CD4-positive, alpha-beta T cell (primary cell): ENCODE results near the gene PDK2. TPM values are rescaled to one million over a fixed set of nuclear protein-coding genes. Genes with fewer than 3 reads are reported as not detected.

Source experiments
- ATAC-seq: fragments of 200-7000 bp; cut with Tn5 transposase; one replicate; pipeline ENCODE4 v1.10.0; 2022; ENCODE audit warnings: mild to moderate bottlenecking; ENCODE audit not compliant: poor library complexity
- CTCF ChIA-PET: fragments of 350-600 bp; sonication (Branson Sonifier 250); formaldehyde crosslinking; loops from one replicate; lab custom pipeline; 2021; ENCODE audit warnings: antibody characterized with exemption, inconsistent platforms; lab: Charles Lee
- POLR2A ChIA-PET: fragments of 350-600 bp; sonication (Branson Sonifier 250); formaldehyde crosslinking; loops from one replicate; lab custom pipeline; 2021; ENCODE audit warnings: antibody characterized with exemption, inconsistent platforms; lab: Charles Lee
- DNase-seq, 14 experiments: peaks; one replicate each; pipeline ENCODE4 v3.0.0-alpha.2; 2013 to 2020; ENCODE audit warnings: mixed read lengths in 2 of 14
- H3K27ac ChIP-seq, 2 donors: one replicate each; pipeline versions ENCODE4 v1.5.1 to v1.7.0; 2013; ENCODE audit warnings: low read length in 2 of 2, low read depth in 1 of 2, mild to moderate bottlenecking in 1 of 2
- H3K27me3 ChIP-seq, 2 experiments: 1 replicate in 1 of 2; 2 replicates in 1 of 2; pipeline versions ENCODE4 v1.6.1 to v1.7.0; 2013; ENCODE audit warnings: low read length in 2 of 2, control low read depth in 1 of 2, mild to moderate bottlenecking in 1 of 2, moderate library complexity in 1 of 2; ENCODE audit not compliant: insufficient read depth in 2 of 2, control insufficient read depth in 1 of 2
- H3K36me3 ChIP-seq: one replicate; pipeline ENCODE4 v1.6.1; 2013; ENCODE audit warnings: low read length, control low read depth; ENCODE audit not compliant: insufficient read depth
- H3K4me1 ChIP-seq: one replicate; pipeline ENCODE4 v1.6.1; 2013; ENCODE audit warnings: low read length, control low read depth; ENCODE audit not compliant: insufficient read depth
- H3K4me3 ChIP-seq: one replicate; pipeline ENCODE4 v1.5.1; 2013; ENCODE audit warnings: mild to moderate bottlenecking, low read length, moderate library complexity
- H3K9me3 ChIP-seq, 2 experiments: 1 replicate in 1 of 2; 2 replicates in 1 of 2; pipeline versions ENCODE4 v1.6.1 to v1.7.0; 2013; ENCODE audit warnings: low read length in 2 of 2, mild to moderate bottlenecking in 2 of 2, control low read depth in 1 of 2, moderate library complexity in 1 of 2; ENCODE audit not compliant: control insufficient read depth in 1 of 2, insufficient read depth in 1 of 2
- H3K27ac Mint-ChIP-seq: one replicate; pipeline ENCODE4 v1.8.0; 2020; ENCODE audit warnings: mixed read lengths
- H3K27me3 Mint-ChIP-seq: one replicate; pipeline ENCODE4 v1.8.0; 2021; ENCODE audit warnings: mixed read lengths
- H3K36me3 Mint-ChIP-seq: one replicate; pipeline ENCODE4 v1.8.0; 2021; ENCODE audit warnings: low read depth, mixed read lengths
- H3K4me1 Mint-ChIP-seq: one replicate; pipeline ENCODE4 v1.8.0; 2021; ENCODE audit warnings: low read depth, mixed read lengths
- H3K4me3 Mint-ChIP-seq: one replicate; pipeline ENCODE4 v1.8.0; 2020; ENCODE audit warnings: mild to moderate bottlenecking, mixed read lengths
- H3K9me3 Mint-ChIP-seq: one replicate; pipeline ENCODE4 v1.8.0; 2020; ENCODE audit warnings: mixed read lengths
- intact Hi-C, 2 experiments: fragments of 100-400 bp; cut with DNase I in 1 of 2; cut with micrococcal nuclease in 1 of 2; formaldehyde crosslinking; loops; one replicate each; pipeline versions ENCODE4 v1.15.1 to v1.9.0; 2023 to 2025; cut with DNase I, micrococcal nuclease
- total RNA-seq, 174 experiments: library from RNA in 2 of 174; stranded (reverse) in 2 of 174; gene quantifications; one replicate each; pipeline ENCODE4 v1.2.3 and lab custom pipeline; 2021 to 2026
- TF ChIP-seq, protein P1 (sequence below): fragments of 200-600 bp; IDR thresholded peaks from one replicate; pipeline ENCODE4 v1.8.0; 2022; ENCODE audit warnings: antibody characterized with exemption, mild to moderate bottlenecking

Gene PDK2
- total RNA-seq, 2 experiments from 2014 or later = 8.7 to 10.1 TPM

DNA sequence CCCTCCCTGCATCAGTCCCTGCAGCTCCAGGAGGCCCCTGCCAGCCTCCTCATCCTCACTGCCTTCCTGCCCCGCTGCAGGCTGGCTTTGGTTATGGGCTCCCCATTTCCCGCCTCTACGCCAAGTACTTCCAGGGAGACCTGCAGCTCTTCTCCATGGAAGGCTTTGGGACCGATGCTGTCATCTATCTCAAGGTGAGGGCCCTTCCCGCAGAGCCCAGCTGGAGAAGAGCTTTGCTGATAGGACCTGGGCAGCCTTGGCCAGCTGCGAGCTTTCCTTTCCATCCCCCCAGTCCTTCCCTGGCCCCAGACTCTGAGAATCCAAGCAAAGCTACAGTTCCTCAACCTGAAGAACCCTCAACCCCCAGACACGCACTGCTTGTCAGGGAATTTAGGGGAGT lies 14.1 kb downstream of the PDK2 start:
- Histone ChIP-seq H3K4me3 (no peak overlapping the region), H3K9me3 (no peaks in the 10 kb centered on the region), H3K27ac (no peak overlapping the region), H3K36me3 (peaks cover 41% of the 10 kb centered on the region), H3K27me3 (no peaks in the 10 kb centered on the region), H3K4me1 (no peaks in the 10 kb centered on the region)
- no peak overlapping the region for H3K4me3 Mint-ChIP-seq
- H3K36me3 Mint-ChIP-seq = peaks cover 38% of the 10 kb centered on the region
- ChIA-PET CTCF (interaction anchor here (1.7 kb wide), 1 partner anchor 15 kb away, joined by 3 read pairs; no protein-coding TSS in a partner anchor), POLR2A (no interaction called here)
- DNase-seq = no peak
- intact Hi-C loops = no loop called here
- H3K4me1 Mint-ChIP-seq = no peaks in the 10 kb centered on the region
- no peaks in the 10 kb centered on the region for H3K9me3 Mint-ChIP-seq
- no peak overlapping the region for H3K27ac Mint-ChIP-seq
- no peaks in the 10 kb centered on the region for H3K27me3 Mint-ChIP-seq
- no peak for ATAC-seq
- TF ChIP-seq, protein P1, sequence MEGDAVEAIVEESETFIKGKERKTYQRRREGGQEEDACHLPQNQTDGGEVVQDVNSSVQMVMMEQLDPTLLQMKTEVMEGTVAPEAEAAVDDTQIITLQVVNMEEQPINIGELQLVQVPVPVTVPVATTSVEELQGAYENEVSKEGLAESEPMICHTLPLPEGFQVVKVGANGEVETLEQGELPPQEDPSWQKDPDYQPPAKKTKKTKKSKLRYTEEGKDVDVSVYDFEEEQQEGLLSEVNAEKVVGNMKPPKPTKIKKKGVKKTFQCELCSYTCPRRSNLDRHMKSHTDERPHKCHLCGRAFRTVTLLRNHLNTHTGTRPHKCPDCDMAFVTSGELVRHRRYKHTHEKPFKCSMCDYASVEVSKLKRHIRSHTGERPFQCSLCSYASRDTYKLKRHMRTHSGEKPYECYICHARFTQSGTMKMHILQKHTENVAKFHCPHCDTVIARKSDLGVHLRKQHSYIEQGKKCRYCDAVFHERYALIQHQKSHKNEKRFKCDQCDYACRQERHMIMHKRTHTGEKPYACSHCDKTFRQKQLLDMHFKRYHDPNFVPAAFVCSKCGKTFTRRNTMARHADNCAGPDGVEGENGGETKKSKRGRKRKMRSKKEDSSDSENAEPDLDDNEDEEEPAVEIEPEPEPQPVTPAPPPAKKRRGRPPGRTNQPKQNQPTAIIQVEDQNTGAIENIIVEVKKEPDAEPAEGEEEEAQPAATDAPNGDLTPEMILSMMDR = no peak

DNA sequence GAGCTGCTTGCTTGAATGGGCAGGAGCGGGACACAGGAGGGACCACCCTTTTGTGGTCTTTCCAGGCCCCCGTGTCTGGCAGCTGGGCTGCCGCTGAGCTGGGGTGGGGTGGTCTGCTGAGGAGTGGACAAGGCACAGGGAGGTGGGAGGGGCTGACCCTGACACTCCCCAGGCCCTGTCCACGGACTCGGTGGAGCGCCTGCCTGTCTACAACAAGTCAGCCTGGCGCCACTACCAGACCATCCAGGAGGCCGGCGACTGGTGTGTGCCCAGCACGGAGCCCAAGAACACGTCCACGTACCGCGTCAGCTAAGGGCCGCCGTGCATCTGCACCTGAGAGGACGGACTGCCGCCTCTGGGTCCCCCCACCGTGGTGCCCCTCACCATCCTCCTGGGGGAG lies 14.6 kb downstream of the PDK2 start:
- no peaks in the 10 kb centered on the region for H3K4me1 ChIP-seq
- H3K9me3 Mint-ChIP-seq = no peaks in the 10 kb centered on the region
- H3K4me1 Mint-ChIP-seq = peaks cover 2% of the 10 kb centered on the region
- intact Hi-C loops = no loop called here
- TF ChIP-seq, protein P1 = no peak
- H3K27ac ChIP-seq = no peak overlapping the region
- H3K27ac Mint-ChIP-seq = no peak overlapping the region
- peaks cover 3% of the 10 kb centered on the region for H3K27me3 Mint-ChIP-seq
- CTCF ChIA-PET = no interaction called here
- no peaks in the 10 kb centered on the region for H3K9me3 ChIP-seq
- peaks cover 37% of the 10 kb centered on the region for H3K36me3 Mint-ChIP-seq
- no peak for ATAC-seq
- H3K36me3 ChIP-seq = peaks cover 37% of the 10 kb centered on the region
- no peak for DNase-seq
- no peaks in the 10 kb centered on the region for H3K27me3 ChIP-seq
- H3K4me3 ChIP-seq = no peak overlapping the region
- POLR2A ChIA-PET = no interaction called here
- no peak overlapping the region for H3K4me3 Mint-ChIP-seq

DNA sequence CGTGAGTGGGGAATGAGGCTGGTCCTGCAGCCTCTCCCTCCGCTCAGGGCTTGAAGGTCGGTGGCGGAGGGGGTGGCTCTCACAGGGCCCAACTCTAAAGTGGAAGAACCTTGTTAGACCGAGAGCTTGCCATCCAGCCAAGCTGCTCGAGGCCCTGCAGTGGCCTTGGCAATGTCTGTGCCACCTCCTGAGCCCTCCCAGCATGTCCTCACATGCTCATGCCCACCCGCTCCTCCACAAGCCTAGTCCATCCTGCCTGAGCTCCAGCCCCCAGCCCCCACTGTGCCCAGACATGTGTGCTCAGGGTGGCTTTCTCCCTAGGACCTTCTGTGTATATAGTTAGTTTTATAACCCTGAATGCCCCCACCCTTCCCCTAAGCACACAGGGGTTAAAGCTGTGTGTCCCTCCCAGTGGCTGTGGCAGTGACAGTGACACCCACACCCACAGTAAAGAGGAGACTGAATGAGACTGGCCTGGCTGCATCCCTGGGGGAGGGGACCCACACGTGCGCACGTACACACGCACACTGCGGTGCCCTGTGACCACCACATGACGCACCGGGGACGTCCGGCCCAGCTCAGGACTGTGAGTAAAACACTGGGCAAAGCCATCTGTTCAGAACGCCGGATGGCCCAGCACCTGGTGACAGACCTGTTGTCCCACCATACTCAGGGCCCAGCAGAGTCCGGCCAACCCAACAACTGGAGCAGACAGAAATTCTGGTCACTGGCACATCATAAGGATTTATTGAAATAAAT lies 15.6 kb downstream of the PDK2 start:
- Histone ChIP-seq H3K27ac (no peak overlapping the region), H3K36me3 (peaks cover 27% of the 10 kb centered on the region), H3K4me1 (no peaks in the 10 kb centered on the region), H3K4me3 (no peak overlapping the region), H3K9me3 (no peaks in the 10 kb centered on the region), H3K27me3 (peaks cover 4 to 9% of the 10 kb centered on the region in 2 experiments)
- DNase-seq = no peak
- intact Hi-C loops = no loop called here
- CTCF ChIA-PET = interaction anchor here (1.3 kb wide), 1 partner anchor 16 kb away, joined by 3 read pairs; no protein-coding TSS in a partner anchor
- POLR2A ChIA-PET = no interaction called here
- ATAC-seq = no peak
- Mint-ChIP-seq H3K27ac (no peak overlapping the region), H3K4me1 (peaks cover 6% of the 10 kb centered on the region), H3K9me3 (no peaks in the 10 kb centered on the region), H3K36me3 (peaks cover 29% of the 10 kb centered on the region), H3K27me3 (peaks cover 10% of the 10 kb centered on the region), H3K4me3 (no peak overlapping the region)
- TF ChIP-seq, protein P1 = no peak
